SU-DHL-6 (cell line): ENCODE measurements around the gene MPRIP.

Experiments
- H2AFZ ChIP-seq: fragments of 200-600 bp; sonication (generic); 2 replicates; pipeline ENCODE4 v1.6.1; 2014; ENCODE audit warnings: low read depth, mild to moderate bottlenecking, moderate library complexity, mixed read lengths, antibody characterized with exemption, low read length; ENCODE audit not compliant: severe bottlenecking
- H3F3A ChIP-seq: fragments of 200-600 bp; shearing (Covaris generic); 2 replicates; pipeline ENCODE4 v1.6.0; 2016; ENCODE audit warnings: antibody characterized with exemption, mild to moderate bottlenecking; ENCODE audit not compliant: insufficient read depth
- H3K27ac ChIP-seq: fragments of 200-600 bp; sonication (generic); 2 replicates; pipeline ENCODE4 v1.5.1; 2016; ENCODE audit warnings: low read depth, mild to moderate bottlenecking, low read length, moderate library complexity, mixed read lengths
- H3K27me3 ChIP-seq: fragments of 200-600 bp; sonication (generic), shearing (Covaris generic); 2 replicates; pipeline ENCODE4 v1.6.0; 2014; ENCODE audit warnings: mild to moderate bottlenecking, low read length
- H3K36me3 ChIP-seq: fragments of 200-600 bp; sonication (generic); 2 replicates; pipeline ENCODE4 v1.6.1; 2014; ENCODE audit warnings: mild to moderate bottlenecking, low read length, mixed read lengths
- H3K4me2 ChIP-seq: fragments of 300-600, 200-600 bp; shearing (Covaris generic), sonication (generic); 2 replicates; pipeline ENCODE4 v1.6.0; 2014; ENCODE audit warnings: low read length, low read depth, mild to moderate bottlenecking; ENCODE audit not compliant: poor library complexity, severe bottlenecking
- H3K4me3 ChIP-seq: fragments of 200-600 bp; sonication (generic); 2 replicates; pipeline ENCODE4 v1.5.1; 2014; ENCODE audit warnings: antibody characterized with exemption, low read length, mild to moderate bottlenecking, mixed read lengths; ENCODE audit not compliant: insufficient read depth, poor library complexity, severe bottlenecking
- H3K79me2 ChIP-seq: fragments of 200-600 bp; sonication (generic); 2 replicates; pipeline ENCODE4 v1.6.1; 2014; ENCODE audit warnings: mild to moderate bottlenecking, low read length, moderate library complexity; ENCODE audit not compliant: insufficient read depth
- H3K9ac ChIP-seq: fragments of 200-600 bp; sonication (generic); 2 replicates; pipeline ENCODE4 v1.7.0; 2014; ENCODE audit warnings: mild to moderate bottlenecking, low read length
- H3K9me2 ChIP-seq: fragments of 200-600 bp; sonication (generic); replicated peaks from 2 replicates; pipeline ENCODE4 v1.6.1; 2014; ENCODE audit warnings: low read length; ENCODE audit not compliant: insufficient read depth
- H3K9me3 ChIP-seq: fragments of 200-600 bp; sonication (generic); 2 replicates; pipeline ENCODE4 v1.6.1; 2014; ENCODE audit warnings: low read length, mixed read lengths; ENCODE audit not compliant: insufficient read depth
- H4K20me1 ChIP-seq: fragments of 200-600 bp; sonication (generic); 2 replicates; pipeline ENCODE4 v1.6.1; 2014; ENCODE audit warnings: low read depth, mild to moderate bottlenecking, antibody characterized with exemption, low read length, moderate library complexity, mixed read lengths
- CTCF ChIP-seq: fragments of 200-600 bp; sonication (generic); IDR thresholded peaks from one replicate; pipeline ENCODE4 v1.5.1; 2017; ENCODE audit warnings: antibody characterized with exemption, mild to moderate bottlenecking, low read length, moderate library complexity; ENCODE audit not compliant: insufficient read depth, poor library complexity, severe bottlenecking
- EZH2phosphoT487 ChIP-seq: fragments of 200-600 bp; sonication (generic), shearing (Covaris generic); conservative IDR thresholded peaks from 2 replicates; pipeline ENCODE4 v1.6.1; 2018; ENCODE audit warnings: mild to moderate bottlenecking, antibody characterized with exemption, low read length, moderate library complexity, mixed read lengths

Gene MPRIP

GRCh38 chr17:17022456-17022855 lies 19.8 kb upstream of the MPRIP start:
- H3K27me3 ChIP-seq, result no peaks in the 10 kb centered on the region
- H3K27ac ChIP-seq, result no peak overlapping the region
- H3K9ac ChIP-seq, result no peak overlapping the region
- H3K79me2 ChIP-seq, result no peaks in the 10 kb centered on the region
- H3K4me2 ChIP-seq, result no peak overlapping the region
- no peaks in the 10 kb centered on the region for H3F3A ChIP-seq
- no peaks in the 10 kb centered on the region for H3K9me3 ChIP-seq
- TF ChIP-seq EZH2phosphoT487, result no peak
- no peak for TF ChIP-seq CTCF
- H3K9me2 ChIP-seq, result no peaks in the 10 kb centered on the region
- no peaks in the 10 kb centered on the region for H4K20me1 ChIP-seq
- H3K4me3 ChIP-seq, result no peak overlapping the region
- H2AFZ ChIP-seq, result no peak overlapping the region
- H3K36me3 ChIP-seq, result no peaks in the 10 kb centered on the region

- H3K36me3 ChIP-seq, result no peaks in the 10 kb centered on the region
- H2AFZ ChIP-seq, result no peak overlapping the region
- no peak overlapping the region for H3K27ac ChIP-seq
Observed at GRCh38 chr17:17024778-17025300, 17.4 kb upstream of the MPRIP start.

GRCh38 chr17:17025621-17026020 lies 16.6 kb upstream of the MPRIP start:
- Histone ChIP-seq H3K9ac (no peak overlapping the region), H3K36me3 (no peaks in the 10 kb centered on the region), H3K27me3 (no peaks in the 10 kb centered on the region), H3K9me2 (no peaks in the 10 kb centered on the region), H3K27ac (no peak overlapping the region), H3F3A (no peaks in the 10 kb centered on the region), H3K79me2 (no peaks in the 10 kb centered on the region), H4K20me1 (no peaks in the 10 kb centered on the region), H2AFZ (no peak overlapping the region), H3K9me3 (no peaks in the 10 kb centered on the region), H3K4me3 (no peak overlapping the region), H3K4me2 (no peak overlapping the region)
- TF ChIP-seq EZH2phosphoT487 (no peak), CTCF (no peak)

More at GRCh38 chr17:17024778-17025300, 17.4 kb upstream of the MPRIP start:
- Histone ChIP-seq H3K9me3 (no peaks in the 10 kb centered on the region), H4K20me1 (no peaks in the 10 kb centered on the region), H3K9me2 (no peaks in the 10 kb centered on the region), H3F3A (no peaks in the 10 kb centered on the region), H3K27me3 (no peaks in the 10 kb centered on the region), H3K4me2 (no peak overlapping the region), H3K9ac (no peak overlapping the region), H3K4me3 (no peak overlapping the region), H3K79me2 (no peaks in the 10 kb centered on the region)
- TF ChIP-seq EZH2phosphoT487 (no peak), CTCF (no peak)
